NB4 (cell line): ENCODE data around the gene UCHL3.
A peak's percentile ranks its signal among the peaks of the same experiment; 100 is the strongest.

ENCODE experiments used
- DNase-seq: peaks from one replicate; pipeline ENCODE4 v3.0.0; 2010; ENCODE audit warnings: low read depth
- H3K4me3 ChIP-seq: one replicate; pipeline ENCODE4 v1.5.1; 2011; ENCODE audit warnings: mild to moderate bottlenecking, low read depth, low read length, moderate library complexity
- MAX ChIP-seq: IDR thresholded peaks from 2 replicates; pipeline ENCODE4 v1.6.1; 2011; ENCODE audit warnings: low read depth, low read length
- MYC ChIP-seq: IDR thresholded peaks from 2 replicates; pipeline ENCODE4 v1.6.1; 2011; ENCODE audit warnings: low read depth, low read length
- POLR2A ChIP-seq: IDR thresholded peaks from 2 replicates; pipeline ENCODE4 v1.6.1; 2011; ENCODE audit warnings: mild to moderate bottlenecking; ENCODE audit not compliant: insufficient read length; ENCODE audit errors: extremely low read depth
- TF ChIP-seq, protein P1 (sequence below): IDR thresholded peaks from one replicate; pipeline ENCODE4 v1.5.1; 2012; ENCODE audit warnings: low read depth, low read length

The UCHL3 gene

GRCh38 chr13:75558145-75558840 is 8.7 kb downstream of the UCHL3 start:
- no peak for DNase-seq
- no peak for TF ChIP-seq MAX
- no peak for TF ChIP-seq POLR2A
- TF ChIP-seq, protein P1, sequence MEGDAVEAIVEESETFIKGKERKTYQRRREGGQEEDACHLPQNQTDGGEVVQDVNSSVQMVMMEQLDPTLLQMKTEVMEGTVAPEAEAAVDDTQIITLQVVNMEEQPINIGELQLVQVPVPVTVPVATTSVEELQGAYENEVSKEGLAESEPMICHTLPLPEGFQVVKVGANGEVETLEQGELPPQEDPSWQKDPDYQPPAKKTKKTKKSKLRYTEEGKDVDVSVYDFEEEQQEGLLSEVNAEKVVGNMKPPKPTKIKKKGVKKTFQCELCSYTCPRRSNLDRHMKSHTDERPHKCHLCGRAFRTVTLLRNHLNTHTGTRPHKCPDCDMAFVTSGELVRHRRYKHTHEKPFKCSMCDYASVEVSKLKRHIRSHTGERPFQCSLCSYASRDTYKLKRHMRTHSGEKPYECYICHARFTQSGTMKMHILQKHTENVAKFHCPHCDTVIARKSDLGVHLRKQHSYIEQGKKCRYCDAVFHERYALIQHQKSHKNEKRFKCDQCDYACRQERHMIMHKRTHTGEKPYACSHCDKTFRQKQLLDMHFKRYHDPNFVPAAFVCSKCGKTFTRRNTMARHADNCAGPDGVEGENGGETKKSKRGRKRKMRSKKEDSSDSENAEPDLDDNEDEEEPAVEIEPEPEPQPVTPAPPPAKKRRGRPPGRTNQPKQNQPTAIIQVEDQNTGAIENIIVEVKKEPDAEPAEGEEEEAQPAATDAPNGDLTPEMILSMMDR: no peak
- TF ChIP-seq MYC: no peak

DNA sequence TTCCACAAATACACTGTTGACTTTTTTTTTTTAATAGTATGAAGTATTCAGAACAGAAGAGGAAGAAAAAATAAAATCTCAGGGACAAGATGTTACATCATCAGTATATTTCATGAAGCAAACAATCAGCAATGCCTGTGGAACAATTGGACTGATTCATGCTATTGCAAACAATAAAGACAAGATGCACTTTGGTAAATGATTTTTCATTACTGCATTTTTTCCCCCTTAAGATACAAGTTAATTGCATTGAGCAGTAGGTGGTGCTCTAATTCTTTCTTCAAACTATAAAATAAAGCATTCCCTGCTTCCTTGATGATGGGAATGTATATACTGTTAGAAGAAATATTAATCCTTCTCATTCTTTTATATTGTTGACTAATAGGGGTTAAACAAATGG is 17.1 kb downstream of the UCHL3 start:
- DNase-seq: peak; percentile 15
- TF ChIP-seq POLR2A (no peak), MYC (no peak), MAX (no peak)
- TF ChIP-seq, protein P1: no peak
- H3K4me3 ChIP-seq: no peak overlapping the region

More at GRCh38 chr13:75558145-75558840, 8.7 kb downstream of the UCHL3 start:
- no peak overlapping the region for H3K4me3 ChIP-seq

DNA sequence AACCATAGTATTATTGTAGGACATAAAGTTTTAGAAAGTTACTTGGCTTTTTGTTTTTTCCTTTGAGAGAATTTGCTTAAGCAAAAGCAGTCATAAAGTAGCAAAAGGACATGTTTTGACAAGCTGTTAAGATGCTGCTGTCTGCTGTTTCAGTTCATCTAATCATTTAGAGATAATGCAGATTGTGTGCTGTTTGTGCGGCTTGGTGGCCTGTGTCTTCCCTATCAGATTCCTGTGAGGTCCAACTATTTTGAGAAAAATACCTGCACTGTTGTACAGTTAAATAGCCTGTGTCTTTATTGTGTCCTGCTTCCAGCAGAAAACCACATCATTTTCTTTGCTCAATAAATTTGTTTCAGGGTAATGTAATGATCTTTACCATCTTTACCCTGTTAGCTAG is 20.0 kb downstream of the UCHL3 start:
- H3K4me3 ChIP-seq: no peak overlapping the region
- no peak for DNase-seq
- TF ChIP-seq POLR2A (no peak), MAX (no peak), MYC (no peak)
- TF ChIP-seq, protein P1: no peak

DNA sequence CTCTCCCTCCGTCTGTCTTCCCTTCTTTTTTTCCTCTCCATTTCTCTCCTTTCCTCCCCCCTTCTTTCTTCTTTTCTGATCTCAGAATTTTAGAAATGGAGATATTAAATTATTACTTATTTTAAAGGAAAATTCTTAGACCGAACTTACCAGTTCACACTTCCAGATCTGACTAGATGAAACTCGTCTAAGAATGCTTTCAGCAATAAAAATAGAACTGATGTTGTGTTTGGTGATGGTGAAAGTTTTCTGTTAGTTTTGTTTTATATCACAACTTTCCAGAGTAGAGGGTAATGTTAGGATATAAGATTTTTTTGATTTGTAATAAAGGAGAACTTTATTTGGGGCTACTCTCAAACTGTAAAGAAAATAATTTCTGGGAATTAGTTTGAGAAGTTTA is 29.9 kb downstream of the UCHL3 start:
- DNase-seq: no peak
- no peak for TF ChIP-seq POLR2A
- TF ChIP-seq MYC: no peak
- TF ChIP-seq, protein P1: no peak
- no peak for TF ChIP-seq MAX
- no peak overlapping the region for H3K4me3 ChIP-seq

GRCh38 chr13:75581874-75582640 is 32.5 kb downstream of the UCHL3 start:
- TF ChIP-seq, protein P1: no peak
- TF ChIP-seq MYC (no peak), MAX (no peak), POLR2A (no peak)
- DNase-seq: no peak
- H3K4me3 ChIP-seq: no peak overlapping the region
